SK-N-MC (cell line): ENCODE results near the gene GRM7.

Source experiments
- DNase-seq: peaks from one replicate; pipeline ENCODE4 v3.0.0-alpha.2; 2011; ENCODE audit warnings: low read depth, low spot score
- H3K27ac ChIP-seq: fragments of 200-600 bp; sonication (generic); 2 replicates; pipeline ENCODE4 v1.5.1; 2016; ENCODE audit warnings: mixed run types
- H3K36me3 ChIP-seq: fragments of 200-600 bp; sonication (generic); 2 replicates; pipeline ENCODE4 v1.6.1; 2017; ENCODE audit warnings: antibody characterized with exemption, low read length, mixed read lengths; ENCODE audit not compliant: insufficient read depth
- H3K4me3 ChIP-seq: fragments of 200-600 bp; sonication (generic); 2 replicates; pipeline ENCODE4 v1.5.1; 2016
- H3K9ac ChIP-seq: fragments of 200-600 bp; sonication (generic); 2 replicates; pipeline ENCODE4 v1.8.0; 2017; ENCODE audit warnings: mixed run types, mixed read lengths; ENCODE audit not compliant: insufficient read length
- H3K9me3 ChIP-seq: fragments of 200-600 bp; sonication (generic); 2 replicates; pipeline ENCODE4 v1.6.1; 2017; ENCODE audit warnings: low read depth, mild to moderate bottlenecking, antibody characterized with exemption, low read length, moderate library complexity, mixed read lengths
- EZH2 ChIP-seq: fragments of 200-600 bp; sonication (generic); IDR thresholded peaks from one replicate; pipeline ENCODE4 v1.6.1; 2017; ENCODE audit warnings: antibody characterized with exemption
- FOXP2 ChIP-seq: optimal IDR thresholded peaks from 2 replicates; pipeline ENCODE3; 2011; ENCODE audit warnings: mild to moderate bottlenecking, moderate library complexity; ENCODE audit not compliant: insufficient read depth; ENCODE audit errors: extremely low read length, control extremely low read depth
- POLR2AphosphoS5 ChIP-seq: IDR thresholded peaks from 2 replicates; pipeline ENCODE4 v1.6.1; 2012; ENCODE audit warnings: mild to moderate bottlenecking, low read depth, low read length, borderline replicate concordance

GRM7 gene

GRCh38 chr3:7713724-7714123 lies 852.8 kb downstream of the GRM7 start:
- H3K4me3 ChIP-seq = no peak overlapping the region
- H3K9me3 ChIP-seq = no peaks in the 10 kb centered on the region
- no peak for DNase-seq
- no peak overlapping the region for H3K9ac ChIP-seq
- H3K27ac ChIP-seq = no peak overlapping the region
- H3K36me3 ChIP-seq = no peaks in the 10 kb centered on the region
- TF ChIP-seq EZH2 (no peak), POLR2AphosphoS5 (no peak), FOXP2 (no peak)

- no peaks in the 10 kb centered on the region for H3K9me3 ChIP-seq
- no peak for DNase-seq
- no peaks in the 10 kb centered on the region for H3K36me3 ChIP-seq
- H3K4me3 ChIP-seq = no peak overlapping the region
- H3K27ac ChIP-seq = no peak overlapping the region
- H3K9ac ChIP-seq = no peak overlapping the region
- TF ChIP-seq EZH2 (no peak), FOXP2 (no peak), POLR2AphosphoS5 (no peak)
These were observed 859.9 kb downstream of the GRM7 start for GRCh38 chr3:7720649-7721297.

GRCh38 chr3:7721869-7722268 lies 861.0 kb downstream of the GRM7 start:
- no peak overlapping the region for H3K9ac ChIP-seq
- TF ChIP-seq FOXP2 (no peak), POLR2AphosphoS5 (no peak), EZH2 (no peak)
- H3K9me3 ChIP-seq = no peaks in the 10 kb centered on the region
- H3K4me3 ChIP-seq = no peak overlapping the region
- no peak for DNase-seq
- H3K27ac ChIP-seq = no peak overlapping the region
- no peaks in the 10 kb centered on the region for H3K36me3 ChIP-seq

- H3K36me3 ChIP-seq = no peaks in the 10 kb centered on the region
- H3K9me3 ChIP-seq = no peaks in the 10 kb centered on the region
- H3K27ac ChIP-seq = no peak overlapping the region
- no peak overlapping the region for H3K9ac ChIP-seq
- TF ChIP-seq POLR2AphosphoS5 = no peak
- TF ChIP-seq FOXP2 = no peak
- TF ChIP-seq EZH2 = no peak
- DNase-seq = no peak
- H3K4me3 ChIP-seq = no peak overlapping the region
These were observed 867.9 kb downstream of the GRM7 start for GRCh38 chr3:7728566-7729519.

GRCh38 chr3:7733933-7734332 lies 873.0 kb downstream of the GRM7 start:
- no peak for DNase-seq
- Histone ChIP-seq H3K9ac (no peak overlapping the region), H3K4me3 (no peak overlapping the region), H3K27ac (no peak overlapping the region), H3K36me3 (no peaks in the 10 kb centered on the region), H3K9me3 (no peaks in the 10 kb centered on the region)
- TF ChIP-seq POLR2AphosphoS5 = no peak
- no peak for TF ChIP-seq FOXP2
- TF ChIP-seq EZH2 = no peak

- no peak for TF ChIP-seq FOXP2
- Histone ChIP-seq H3K36me3 (no peaks in the 10 kb centered on the region), H3K27ac (no peak overlapping the region), H3K9ac (no peak overlapping the region), H3K4me3 (no peak overlapping the region), H3K9me3 (no peaks in the 10 kb centered on the region)
- no peak for DNase-seq
These were observed 873.5 kb downstream of the GRM7 start for GRCh38 chr3:7734456-7734855.

GRCh38 chr3:7737263-7737662 lies 876.3 kb downstream of the GRM7 start:
- H3K9me3 ChIP-seq = no peaks in the 10 kb centered on the region
- DNase-seq = no peak
- no peak for TF ChIP-seq EZH2
- TF ChIP-seq FOXP2 = no peak
- no peak for TF ChIP-seq POLR2AphosphoS5

GRCh38 chr3:7739754-7740153 lies 878.8 kb downstream of the GRM7 start:
- Histone ChIP-seq H3K9ac (no peak overlapping the region), H3K4me3 (no peak overlapping the region), H3K27ac (no peak overlapping the region), H3K36me3 (no peaks in the 10 kb centered on the region), H3K9me3 (no peaks in the 10 kb centered on the region)
- no peak for DNase-seq
- no peak for TF ChIP-seq EZH2

More at GRCh38 chr3:7737263-7737662, 876.3 kb downstream of the GRM7 start:
- H3K27ac ChIP-seq = no peak overlapping the region
- no peak overlapping the region for H3K4me3 ChIP-seq
- no peaks in the 10 kb centered on the region for H3K36me3 ChIP-seq
- no peak overlapping the region for H3K9ac ChIP-seq

- H3K36me3 ChIP-seq = no peaks in the 10 kb centered on the region
- no peaks in the 10 kb centered on the region for H3K9me3 ChIP-seq
- no peak overlapping the region for H3K9ac ChIP-seq
- TF ChIP-seq EZH2 = no peak
- TF ChIP-seq FOXP2 = no peak
- no peak for TF ChIP-seq POLR2AphosphoS5
- no peak overlapping the region for H3K27ac ChIP-seq
- DNase-seq = no peak
- H3K4me3 ChIP-seq = no peak overlapping the region
These were observed 879.5 kb downstream of the GRM7 start for GRCh38 chr3:7740458-7740857.
